GM18526 (cell line): ENCODE results near the gene MBP.

ENCODE experiments used
- POLR2A ChIP-seq: IDR thresholded peaks from 3 replicates; pipeline ENCODE4 v1.6.1; 2011; ENCODE audit not compliant: insufficient read length; ENCODE audit errors: extremely low read depth

MBP gene

DNA sequence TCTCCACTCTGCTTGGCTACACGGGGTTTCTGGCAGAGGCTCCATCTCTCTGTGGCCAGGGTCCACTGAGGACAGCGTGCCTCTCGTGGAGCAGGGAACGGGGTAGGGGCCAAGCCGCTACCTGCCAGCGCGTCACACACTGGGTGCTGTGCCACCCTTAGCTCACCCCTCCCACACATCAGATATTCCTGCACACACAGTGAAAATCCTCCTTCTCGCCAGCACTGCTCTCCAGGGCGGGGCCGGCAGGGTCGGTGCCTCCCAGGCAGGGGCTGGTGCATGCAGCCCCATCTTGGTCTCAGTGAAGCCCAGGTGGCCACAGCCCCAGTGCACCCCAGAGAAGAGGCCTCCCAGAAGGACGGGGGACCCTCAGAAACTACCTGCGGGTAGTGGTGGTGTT is 124.6 kb downstream of the MBP start:
- TF ChIP-seq POLR2A, result no peak

DNA sequence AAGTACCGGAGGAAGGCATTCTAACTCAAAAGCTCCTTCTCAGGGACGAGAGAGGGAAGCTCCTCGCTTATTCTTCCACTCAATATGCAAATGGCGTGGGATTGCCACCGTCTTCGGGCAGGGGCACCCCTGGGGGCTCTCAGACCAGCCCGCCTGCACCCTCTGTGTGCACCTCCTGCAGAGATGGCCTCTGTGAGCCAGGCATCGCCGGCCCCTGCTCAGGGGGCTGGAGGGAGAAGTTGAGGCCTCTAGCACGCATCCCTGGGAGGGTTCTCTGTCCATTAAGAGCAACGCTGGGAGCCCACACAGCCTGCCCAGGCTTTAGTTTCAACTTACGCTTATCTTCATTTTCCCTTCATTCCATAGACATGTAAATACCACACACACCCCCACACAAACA is 125.3 kb downstream of the MBP start:
- TF ChIP-seq POLR2A, result no peak

DNA sequence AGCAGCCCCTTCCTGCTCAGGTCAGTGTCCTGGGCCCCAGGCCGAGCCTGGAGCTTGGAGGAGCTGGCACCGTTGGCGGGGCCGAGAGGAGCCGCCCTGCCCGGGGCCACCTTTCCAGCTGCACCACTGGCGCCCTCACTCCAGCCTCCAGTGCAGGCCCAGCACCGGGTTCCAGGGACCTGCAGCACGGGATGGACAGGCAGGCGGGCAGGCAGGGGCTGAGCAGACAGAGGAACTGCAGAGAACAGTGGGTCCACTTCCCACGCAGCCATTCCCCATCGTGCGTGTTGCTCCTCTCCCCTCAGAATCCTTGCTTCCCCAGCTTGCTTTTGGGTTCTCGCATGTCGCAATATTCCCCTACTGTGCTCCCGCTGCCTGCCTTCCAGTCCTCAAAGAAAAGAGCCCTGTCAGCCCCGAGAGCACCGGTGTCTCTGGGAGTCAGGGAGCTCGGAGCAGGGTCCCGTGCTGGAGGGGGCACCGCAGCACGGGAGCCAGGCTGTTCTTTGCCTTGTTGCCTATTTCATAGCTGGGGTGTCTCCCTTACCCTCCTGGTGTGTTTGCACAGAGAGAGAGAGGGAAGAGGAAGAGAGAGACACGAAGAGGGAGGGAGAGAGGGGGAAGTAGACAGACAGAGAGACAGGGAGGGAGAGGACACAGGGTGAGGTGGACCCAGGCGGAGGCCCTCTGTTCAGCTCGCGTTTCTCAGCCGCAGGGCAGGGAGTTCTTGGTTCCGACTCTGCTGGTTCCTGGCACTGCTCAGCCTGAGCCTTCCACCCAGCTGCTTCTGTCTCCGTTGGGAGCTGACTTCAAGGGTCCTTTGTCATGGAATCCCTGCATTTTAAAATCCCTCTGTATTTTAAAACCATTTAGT is 126.0 kb downstream of the MBP start:
- no peak for TF ChIP-seq POLR2A

- TF ChIP-seq POLR2A, result no peak
Measured at GRCh38 chr18:77005651-77006195, 126.9 kb downstream of the MBP start.

GRCh38 chr18:77004555-77005380 is 127.8 kb downstream of the MBP start:
- TF ChIP-seq POLR2A, result no peak

DNA sequence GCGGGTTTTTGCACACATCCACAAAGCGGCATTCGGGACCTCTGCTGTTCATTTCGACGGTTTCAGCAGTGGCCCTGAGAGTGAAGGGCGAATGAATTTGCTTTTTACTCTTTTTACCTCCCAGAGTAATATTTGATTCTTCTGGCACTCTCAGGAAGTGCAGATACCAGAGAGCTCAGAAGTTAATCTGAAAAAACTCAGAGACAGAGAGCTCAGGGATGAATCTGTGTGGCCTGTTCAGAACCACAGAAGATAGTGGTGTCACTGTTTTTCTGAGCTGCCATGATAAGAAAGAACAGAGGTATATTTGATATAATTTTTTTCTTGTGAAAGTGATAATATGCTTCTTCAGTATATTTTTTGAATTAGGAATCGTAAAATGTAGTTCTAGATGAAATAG is 129.3 kb downstream of the MBP start:
- TF ChIP-seq POLR2A, result no peak

- TF ChIP-seq POLR2A, result no peak
Measured at GRCh38 chr18:77002496-77002895, 130.1 kb downstream of the MBP start.

- TF ChIP-seq POLR2A, result no peak
Measured at GRCh38 chr18:77001979-77002378, 130.6 kb downstream of the MBP start.

- no peak for TF ChIP-seq POLR2A
Measured at GRCh38 chr18:77001041-77001440, 131.5 kb downstream of the MBP start.

DNA sequence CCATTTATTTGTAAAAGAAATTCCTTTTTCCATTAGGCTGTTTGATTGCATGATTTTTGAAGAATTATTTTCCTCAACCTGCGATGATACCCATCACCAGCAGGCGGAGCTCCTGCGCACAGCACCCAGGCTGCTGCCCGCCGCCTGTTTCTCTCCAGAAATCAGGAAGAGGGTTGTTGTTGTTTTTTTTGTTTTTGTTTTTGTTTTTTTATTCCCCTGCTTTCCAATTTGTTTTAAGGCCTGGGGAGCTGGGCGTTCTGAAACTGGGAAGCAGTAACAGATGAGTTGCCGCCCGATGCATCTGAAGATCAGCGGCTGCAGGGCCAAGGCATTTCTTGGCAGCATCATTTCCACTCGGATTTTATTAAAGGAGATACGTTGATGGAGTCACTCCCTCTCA is 132.1 kb downstream of the MBP start:
- no peak for TF ChIP-seq POLR2A

GRCh38 chr18:76999077-76999476 is 133.5 kb downstream of the MBP start:
- no peak for TF ChIP-seq POLR2A

DNA sequence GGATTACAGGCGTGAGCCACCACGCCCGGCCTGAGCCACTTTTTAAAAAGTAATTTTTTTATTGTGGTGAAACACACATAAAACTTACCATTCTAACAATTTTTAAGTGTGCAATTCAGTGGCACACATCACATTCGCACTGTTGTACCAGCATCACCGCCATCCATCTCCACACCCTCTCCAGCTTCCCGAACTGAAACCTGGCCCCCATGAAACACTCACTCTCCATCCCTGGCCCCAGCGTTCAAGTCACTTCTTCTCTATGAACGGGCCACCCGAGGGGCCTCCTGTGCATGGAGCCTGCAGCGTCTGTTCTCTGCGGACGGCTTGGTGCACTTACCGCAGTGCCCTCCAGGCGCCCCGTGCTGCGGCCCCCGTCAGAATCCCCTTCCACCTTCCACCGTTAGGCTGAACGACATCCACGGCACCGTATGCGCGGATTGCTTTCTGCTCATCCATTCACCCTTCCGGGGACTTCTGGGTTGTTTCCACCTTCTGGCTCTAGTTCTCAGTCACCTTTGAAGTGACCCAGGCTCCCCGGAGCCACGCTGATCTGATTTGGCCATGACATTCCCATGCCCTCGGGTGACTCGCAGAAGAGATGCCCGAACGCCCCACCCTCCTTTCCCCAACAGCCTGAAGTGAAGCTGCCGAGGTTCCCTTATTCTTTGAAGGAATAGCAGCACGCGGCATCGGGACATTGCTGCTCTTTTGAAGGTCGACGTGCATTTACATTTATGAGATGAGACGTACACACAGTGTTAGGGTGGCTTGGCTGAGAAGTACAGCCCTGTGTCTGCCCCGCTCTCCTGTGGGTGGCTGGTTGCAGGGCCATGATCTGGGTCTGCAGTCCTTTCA is 134.4 kb downstream of the MBP start:
- TF ChIP-seq POLR2A, result no peak

DNA sequence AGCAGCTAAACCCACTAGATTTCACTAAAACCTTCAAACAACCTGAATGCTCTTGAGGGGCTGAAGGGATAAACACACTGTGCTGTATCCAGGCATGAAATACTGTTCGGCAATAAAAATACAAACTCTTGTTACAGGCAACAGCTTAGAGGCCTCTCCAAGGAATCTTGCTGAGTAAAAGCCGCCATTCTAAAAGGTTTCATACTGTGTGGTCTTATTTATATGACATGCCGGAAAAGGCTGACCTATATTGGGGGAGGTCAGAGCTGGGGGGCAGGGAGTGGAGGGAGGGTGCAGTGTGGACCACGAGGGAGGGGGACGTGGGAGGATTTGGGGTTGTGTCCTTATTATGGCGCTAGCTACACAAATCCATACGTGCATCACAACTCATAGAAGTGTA is 136.2 kb downstream of the MBP start:
- no peak for TF ChIP-seq POLR2A

DNA sequence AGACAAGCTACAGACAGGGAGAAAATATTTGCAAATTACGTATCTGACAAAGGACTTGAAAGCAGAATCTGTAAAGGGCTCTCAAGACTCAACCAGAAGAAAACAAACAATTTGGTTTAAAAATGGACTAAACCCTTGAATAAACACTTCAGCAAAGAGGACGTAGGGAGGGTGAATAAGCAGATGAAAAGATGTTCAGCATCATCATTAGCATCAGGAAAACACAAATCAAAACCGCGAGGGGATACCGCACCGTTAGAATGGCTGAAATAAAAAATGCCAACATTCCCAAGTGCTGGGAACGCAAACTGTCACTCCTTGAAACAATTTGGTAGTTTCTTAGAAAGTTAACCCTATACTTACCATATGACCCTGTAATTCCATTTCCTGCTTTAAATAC is 136.7 kb downstream of the MBP start:
- no peak for TF ChIP-seq POLR2A

- no peak for TF ChIP-seq POLR2A
Measured at GRCh38 chr18:76994086-76994654, 138.4 kb downstream of the MBP start.
